Peyer's patch (tissue), 4 donors: ENCODE data around the gene CUBN. TPM values are rescaled to one million over a fixed set of nuclear protein-coding genes. Genes with fewer than 3 reads are reported as not detected.

Experiments
- DNase-seq, 3 donors: peaks; one replicate each; pipeline ENCODE4 v3.0.0-alpha.2; 2017 to 2019
- H3K27ac ChIP-seq, 4 donors: fragments of 200-600 bp; sonication (generic); one replicate each; pipeline ENCODE4 v1.5.1; 2016 to 2019
- H3K27me3 ChIP-seq, 2 donors: fragments of 200-600 bp; sonication (generic); one replicate each; pipeline ENCODE4 v1.5.1; 2019
- H3K36me3 ChIP-seq, 3 donors: fragments of 200-600 bp; sonication (generic); one replicate each; pipeline ENCODE4 v1.5.1; 2016 to 2019
- H3K4me1 ChIP-seq, 4 donors: fragments of 200-600 bp; sonication (generic); one replicate each; pipeline ENCODE4 v1.5.1; 2016 to 2019
- H3K4me3 ChIP-seq, 4 donors: fragments of 200-600 bp; sonication (generic); 1 replicate in 3 of 4; 2 replicates in 1 of 4; pipeline ENCODE4 v1.5.1; 2016 to 2019; ENCODE audit warnings: mild to moderate bottlenecking in 1 of 4
- H3K9me3 ChIP-seq, 4 donors: fragments of 200-600 bp; sonication (generic); one replicate each; pipeline ENCODE4 v1.5.1; 2016 to 2019; ENCODE audit warnings: mild to moderate bottlenecking in 1 of 4
- POLR2A ChIP-seq, 2 donors: fragments of 450-650 bp; IDR thresholded peaks; one replicate each; pipeline ENCODE4 v1.5.1; 2017; ENCODE audit warnings: antibody characterized with exemption in 2 of 2, mild to moderate bottlenecking in 2 of 2, moderate library complexity in 2 of 2
- total RNA-seq, 4 donors: library from RNA; depleted of rRNA; stranded (reverse); fragments of >200 nt; gene quantifications; one replicate each; pipeline ENCODE4 v1.1.0, GENCODE V29; 2016
- TF ChIP-seq, protein P1 (sequence below), 6 experiments: fragments of 450-650 bp in 4 of 6; fragments of 200-600 bp in 2 of 6; sonication (generic) in 1 of 6; IDR thresholded peaks; one replicate each; pipeline ENCODE4 v1.5.1; 2017 to 2019; ENCODE audit warnings: antibody characterized with exemption in 6 of 6, mild to moderate bottlenecking in 3 of 6, moderate library complexity in 1 of 6

The CUBN gene
- total RNA-seq, 4 donors from 2014 or later, result 2.5 to 329 (median 126) TPM

DNA sequence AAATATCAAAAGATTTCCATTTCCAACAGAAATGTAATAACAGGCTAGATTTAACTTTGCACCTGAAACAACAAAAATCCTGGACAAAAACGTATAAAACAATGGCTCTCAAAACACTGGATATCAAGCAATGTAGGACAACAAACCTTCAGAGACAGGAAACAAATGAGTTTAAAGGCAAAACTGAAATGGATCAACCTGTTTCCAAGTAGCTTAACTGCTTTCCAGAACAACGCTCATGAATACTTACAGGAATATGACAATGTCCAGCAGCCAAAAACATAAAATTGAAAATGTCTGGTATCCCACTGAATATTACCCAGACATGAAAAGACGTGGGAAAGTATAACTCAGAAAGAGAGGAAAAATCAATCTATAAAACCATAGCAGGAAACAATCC is 62.8 kb downstream of the CUBN start:
- Histone ChIP-seq H3K4me3 (no peak overlapping the region), H3K27ac (no peak overlapping the region), H3K4me1 (no peaks in the 10 kb centered on the region), H3K9me3 (no peaks in the 10 kb centered on the region), H3K36me3 (peaks cover 0 to 6% (median 0%) of the 10 kb centered on the region in 3 donors), H3K27me3 (no peaks in the 10 kb centered on the region)
- TF ChIP-seq, protein P1, sequence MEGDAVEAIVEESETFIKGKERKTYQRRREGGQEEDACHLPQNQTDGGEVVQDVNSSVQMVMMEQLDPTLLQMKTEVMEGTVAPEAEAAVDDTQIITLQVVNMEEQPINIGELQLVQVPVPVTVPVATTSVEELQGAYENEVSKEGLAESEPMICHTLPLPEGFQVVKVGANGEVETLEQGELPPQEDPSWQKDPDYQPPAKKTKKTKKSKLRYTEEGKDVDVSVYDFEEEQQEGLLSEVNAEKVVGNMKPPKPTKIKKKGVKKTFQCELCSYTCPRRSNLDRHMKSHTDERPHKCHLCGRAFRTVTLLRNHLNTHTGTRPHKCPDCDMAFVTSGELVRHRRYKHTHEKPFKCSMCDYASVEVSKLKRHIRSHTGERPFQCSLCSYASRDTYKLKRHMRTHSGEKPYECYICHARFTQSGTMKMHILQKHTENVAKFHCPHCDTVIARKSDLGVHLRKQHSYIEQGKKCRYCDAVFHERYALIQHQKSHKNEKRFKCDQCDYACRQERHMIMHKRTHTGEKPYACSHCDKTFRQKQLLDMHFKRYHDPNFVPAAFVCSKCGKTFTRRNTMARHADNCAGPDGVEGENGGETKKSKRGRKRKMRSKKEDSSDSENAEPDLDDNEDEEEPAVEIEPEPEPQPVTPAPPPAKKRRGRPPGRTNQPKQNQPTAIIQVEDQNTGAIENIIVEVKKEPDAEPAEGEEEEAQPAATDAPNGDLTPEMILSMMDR (IDR thresholded peaks at IDR 0.05), result no peak
- no peak for TF ChIP-seq POLR2A (IDR thresholded peaks at IDR 0.05)
- no peak for DNase-seq

DNA sequence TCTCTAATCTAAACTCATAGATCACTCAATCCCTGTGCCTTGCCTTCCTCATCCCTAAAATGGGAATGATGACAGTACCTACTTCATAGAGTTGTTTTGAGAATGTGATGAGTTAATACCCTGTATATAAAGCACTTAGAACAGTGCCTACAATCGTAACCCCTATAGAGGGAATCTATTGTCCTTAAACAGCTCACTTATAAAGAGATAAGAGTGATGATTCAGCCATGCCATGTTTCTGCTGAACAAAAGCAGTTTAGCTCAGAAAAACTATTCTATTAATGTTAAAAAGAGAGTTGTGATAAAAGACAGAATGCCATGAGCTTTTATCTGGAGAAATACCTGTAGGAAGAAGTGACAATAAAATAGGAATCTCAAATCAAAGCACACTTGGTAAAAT is 63.6 kb downstream of the CUBN start:
- TF ChIP-seq, protein P1 (IDR thresholded peaks at IDR 0.05), result no peak
- no peak for TF ChIP-seq POLR2A (IDR thresholded peaks at IDR 0.05)
- Histone ChIP-seq H3K36me3 (peaks cover 0 to 6% (median 0%) of the 10 kb centered on the region in 3 donors), H3K4me3 (no peak overlapping the region), H3K27me3 (no peaks in the 10 kb centered on the region), H3K9me3 (no peaks in the 10 kb centered on the region), H3K27ac (no peak overlapping the region), H3K4me1 (no peaks in the 10 kb centered on the region)
- no peak for DNase-seq

DNA sequence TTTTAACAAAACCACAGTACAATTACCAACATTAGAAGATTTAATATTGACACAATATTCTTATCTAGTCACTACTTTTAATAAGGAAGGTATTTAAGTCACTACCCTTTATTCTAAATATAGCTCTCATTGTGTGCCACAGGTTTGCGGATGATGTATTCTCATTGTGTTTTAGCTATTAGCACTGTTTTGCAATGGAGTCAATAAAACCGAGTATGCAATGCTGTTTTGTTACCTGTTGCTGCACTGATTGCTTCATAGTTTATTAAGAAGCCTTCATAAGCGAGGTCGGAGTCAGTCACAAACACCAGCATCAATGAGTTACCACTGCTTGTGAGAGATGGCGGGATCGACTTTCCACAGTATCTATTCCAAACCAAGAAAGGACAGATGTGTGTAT is 64.3 kb downstream of the CUBN start:
- no peak overlapping the region for H3K4me3 ChIP-seq
- H3K9me3 ChIP-seq, result no peaks in the 10 kb centered on the region
- H3K27me3 ChIP-seq, result no peaks in the 10 kb centered on the region
- no peak for DNase-seq
- no peaks in the 10 kb centered on the region for H3K4me1 ChIP-seq
- no peak overlapping the region for H3K27ac ChIP-seq
- H3K36me3 ChIP-seq, result peaks cover 0 to 6% (median 0%) of the 10 kb centered on the region in 3 donors
- no peak for TF ChIP-seq POLR2A (IDR thresholded peaks at IDR 0.05)
- TF ChIP-seq, protein P1 (IDR thresholded peaks at IDR 0.05), result no peak

DNA sequence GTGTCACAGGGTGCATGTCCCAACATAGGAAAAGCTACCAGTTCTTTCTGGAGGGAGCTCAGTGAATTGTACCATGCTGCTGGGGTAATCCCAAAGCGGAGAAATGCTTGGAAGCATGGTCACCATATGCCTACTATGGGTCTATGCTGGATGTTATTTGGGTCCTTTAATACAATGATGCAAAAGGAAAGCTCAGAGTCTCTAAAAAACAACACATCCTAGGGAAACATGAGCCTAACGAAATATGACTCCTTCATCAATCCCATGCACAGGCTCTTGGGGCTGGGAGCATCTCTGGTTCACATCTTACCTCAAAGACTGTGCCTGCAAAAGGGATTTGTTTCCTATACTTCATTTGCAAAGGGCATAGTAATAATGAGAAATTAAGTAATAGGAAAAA is 65.2 kb downstream of the CUBN start:
- no peak overlapping the region for H3K27ac ChIP-seq
- H3K36me3 ChIP-seq, result peaks cover 0 to 6% (median 0%) of the 10 kb centered on the region in 3 donors
- no peak for DNase-seq
- H3K9me3 ChIP-seq, result no peaks in the 10 kb centered on the region
- H3K4me1 ChIP-seq, result no peaks in the 10 kb centered on the region
- no peak for TF ChIP-seq POLR2A (IDR thresholded peaks at IDR 0.05)
- TF ChIP-seq, protein P1 (IDR thresholded peaks at IDR 0.05), result no peak
- H3K27me3 ChIP-seq, result no peaks in the 10 kb centered on the region
- H3K4me3 ChIP-seq, result no peak overlapping the region

DNA sequence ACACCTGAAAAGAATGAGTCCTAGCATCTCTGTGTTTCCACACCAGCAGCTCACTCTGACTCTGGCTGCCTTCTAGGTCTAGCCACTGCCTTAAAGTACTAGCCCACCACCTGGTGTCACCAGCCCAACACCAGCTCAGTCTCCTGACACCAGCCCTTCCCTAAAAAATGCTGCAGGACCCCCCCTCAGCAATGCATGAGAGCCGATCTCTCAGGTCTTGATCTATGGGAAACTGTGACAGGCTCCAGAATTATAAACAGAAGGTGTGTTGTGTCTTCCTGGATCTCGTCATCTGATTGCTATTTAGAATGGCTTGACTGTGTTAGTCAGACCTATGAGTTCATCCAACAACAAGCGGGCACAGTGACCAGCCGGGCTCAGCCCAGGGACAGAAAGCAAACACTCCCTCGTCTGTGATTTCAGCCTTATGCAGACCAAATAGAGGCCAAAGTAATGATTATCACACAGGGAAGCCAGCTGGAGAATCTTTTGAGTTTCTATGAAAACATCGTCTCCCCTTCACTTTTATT is 66.6 kb downstream of the CUBN start:
- Histone ChIP-seq H3K4me3 (no peak overlapping the region), H3K36me3 (peaks cover 0 to 6% (median 0%) of the 10 kb centered on the region in 3 donors), H3K4me1 (no peaks in the 10 kb centered on the region), H3K27ac (peak overlapping the region in 1 of 4 donors; percentile 0), H3K9me3 (no peaks in the 10 kb centered on the region), H3K27me3 (no peaks in the 10 kb centered on the region)
- TF ChIP-seq, protein P1 (IDR thresholded peaks at IDR 0.05), result no peak
- TF ChIP-seq POLR2A (IDR thresholded peaks at IDR 0.05), result no peak
- no peak for DNase-seq

DNA sequence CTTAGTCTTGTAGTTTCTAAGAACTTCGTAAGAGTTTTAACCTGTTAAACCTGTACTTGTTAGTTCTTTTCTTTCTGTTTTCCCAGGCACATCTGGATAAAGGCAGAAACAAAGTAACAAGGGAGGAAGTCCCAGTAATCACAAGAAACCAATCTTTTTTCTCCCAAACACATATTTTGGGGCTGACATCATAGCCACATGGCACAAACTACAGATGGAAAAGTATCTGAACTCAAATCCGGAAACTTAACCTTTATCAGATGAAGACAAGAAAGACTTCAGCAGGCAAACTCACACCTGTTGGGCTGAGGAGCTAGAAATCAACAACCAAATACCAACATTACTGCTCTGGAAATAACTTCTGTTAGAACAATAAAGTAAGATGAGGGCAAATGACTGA is 67.1 kb downstream of the CUBN start:
- no peaks in the 10 kb centered on the region for H3K9me3 ChIP-seq
- TF ChIP-seq, protein P1 (IDR thresholded peaks at IDR 0.05), result no peak
- no peak for TF ChIP-seq POLR2A (IDR thresholded peaks at IDR 0.05)
- DNase-seq, result no peak
- peaks cover 0 to 6% (median 0%) of the 10 kb centered on the region in 3 donors for H3K36me3 ChIP-seq
- H3K4me1 ChIP-seq, result no peaks in the 10 kb centered on the region
- H3K27ac ChIP-seq, result peak overlapping the region in 1 of 4 donors; percentile 0
- H3K4me3 ChIP-seq, result no peak overlapping the region
- no peaks in the 10 kb centered on the region for H3K27me3 ChIP-seq
